SU-DHL-6 (cell line): ENCODE data around the gene SLCO3A1.

ENCODE experiments used
- CTCF ChIP-seq: fragments of 200-600 bp; sonication (generic); IDR thresholded peaks from one replicate; pipeline ENCODE4 v1.5.1; 2017; ENCODE audit warnings: antibody characterized with exemption, mild to moderate bottlenecking, low read length, moderate library complexity; ENCODE audit not compliant: insufficient read depth, poor library complexity, severe bottlenecking
- EZH2phosphoT487 ChIP-seq: fragments of 200-600 bp; sonication (generic), shearing (Covaris generic); conservative IDR thresholded peaks from 2 replicates; pipeline ENCODE4 v1.6.1; 2018; ENCODE audit warnings: mild to moderate bottlenecking, antibody characterized with exemption, low read length, moderate library complexity, mixed read lengths

- no peak for TF ChIP-seq CTCF
- TF ChIP-seq EZH2phosphoT487, result no peak
These were observed 158.3 kb downstream of the SLCO3A1 start for GRCh38 chr15:92011611-92012367.
